H1 (cell line): ENCODE data around the gene KIAA1671.

Experiments
- EP300 ChIP-seq, 2 experiments: IDR thresholded peaks; 1 replicate in 1 of 2; 2 replicates in 1 of 2; pipeline ENCODE4 v1.6.1; 2011 to 2012; ENCODE audit warnings: low read depth in 2 of 2, low read length in 2 of 2, mild to moderate bottlenecking in 2 of 2, borderline replicate concordance in 1 of 2, inconsistent platforms in 1 of 2, moderate library complexity in 1 of 2
- EZH2 ChIP-seq: fragments of 200-600 bp; sonication (generic); IDR thresholded peaks from 2 replicates; pipeline ENCODE4 v1.7.1; 2012; ENCODE audit warnings: low read depth, mild to moderate bottlenecking, moderate library complexity, low read length, inconsistent platforms; ENCODE audit not compliant: severe bottlenecking
- POLR2AphosphoS5 ChIP-seq: IDR thresholded peaks from 2 replicates; pipeline ENCODE4 v1.6.1; 2011; ENCODE audit warnings: low read depth, low read length
- SIN3A ChIP-seq, 2 experiments: IDR thresholded peaks in 1 of 2; conservative IDR thresholded peaks in 1 of 2; 2 replicates each; pipeline ENCODE4 v1.6.1; 2011 to 2012; ENCODE audit warnings: low read length in 2 of 2, improper control_type of control experiment in 1 of 2, low read depth in 1 of 2, mild to moderate bottlenecking in 1 of 2
- TBP ChIP-seq: IDR thresholded peaks from 2 replicates; pipeline ENCODE4 v1.6.1; 2011; ENCODE audit warnings: low read depth, low read length, improper control_type of control experiment

- TF ChIP-seq SIN3A (conservative IDR thresholded peaks at IDR 0.05 in 1 of 2, IDR thresholded peaks at IDR 0.05 in 1 of 2; ENCODE audit: low read depth in 1 of 2, low read length in 2 of 2) = no peak
- no peak for TF ChIP-seq TBP
- TF ChIP-seq EP300 (IDR thresholded peaks at IDR 0.05; ENCODE audit: borderline replicate concordance in 1 of 2, low read depth in 2 of 2, low read length in 2 of 2) = no peak
- no peak for TF ChIP-seq EZH2
- no peak for TF ChIP-seq POLR2AphosphoS5
Measured at GRCh38 chr22:25125693-25126357, 173.3 kb downstream of the KIAA1671 start.
